Measurements from ENCODE around the gene RBMY1A1.
"Not testable (repeated sequence)": the region's sequence is repeated elsewhere in the genome, so short reads cannot be mapped to it uniquely, and the experiment has no call there.

RBMY1A1 gene

DNA sequence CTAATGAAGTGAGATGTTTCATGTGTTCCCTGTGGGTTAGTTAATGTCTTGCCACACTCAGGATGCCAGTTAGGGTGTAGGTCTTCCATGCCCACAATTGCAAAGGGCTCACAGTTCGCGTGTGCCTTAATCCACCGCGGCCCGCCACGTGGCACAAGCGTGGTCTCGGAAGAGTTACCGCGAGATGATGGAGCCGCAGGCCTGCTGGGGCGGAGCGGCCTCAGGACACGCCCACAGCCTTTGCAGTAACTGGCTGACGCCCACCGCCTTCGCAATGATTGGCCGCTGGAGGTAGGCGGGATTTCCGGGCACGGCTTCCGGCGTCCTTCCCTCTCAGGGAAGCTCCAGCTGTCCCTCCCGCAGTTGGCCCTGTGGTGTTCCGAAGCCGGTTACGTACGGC is at the start of gene RBMY1A1:
Gene RBMY1A1, plus strand, starts transcription at position 301 of the 400 bp plus-strand sequence. CDS start 2,013 bp downstream, outside the sequence.
- DNase-seq, result not testable (repeated sequence)

- DNase-seq, result not testable (repeated sequence)
Observed at GRCh38 chrY:21511038-21511437, 23.6 kb upstream of the RBMY1A1 start, which contains the start of gene RBMY1B. Gene RBMY1B, plus strand, starts transcription at chrY:21511338. Its CDS starts 2,013 bp downstream, at chrY:21513351.

DNA sequence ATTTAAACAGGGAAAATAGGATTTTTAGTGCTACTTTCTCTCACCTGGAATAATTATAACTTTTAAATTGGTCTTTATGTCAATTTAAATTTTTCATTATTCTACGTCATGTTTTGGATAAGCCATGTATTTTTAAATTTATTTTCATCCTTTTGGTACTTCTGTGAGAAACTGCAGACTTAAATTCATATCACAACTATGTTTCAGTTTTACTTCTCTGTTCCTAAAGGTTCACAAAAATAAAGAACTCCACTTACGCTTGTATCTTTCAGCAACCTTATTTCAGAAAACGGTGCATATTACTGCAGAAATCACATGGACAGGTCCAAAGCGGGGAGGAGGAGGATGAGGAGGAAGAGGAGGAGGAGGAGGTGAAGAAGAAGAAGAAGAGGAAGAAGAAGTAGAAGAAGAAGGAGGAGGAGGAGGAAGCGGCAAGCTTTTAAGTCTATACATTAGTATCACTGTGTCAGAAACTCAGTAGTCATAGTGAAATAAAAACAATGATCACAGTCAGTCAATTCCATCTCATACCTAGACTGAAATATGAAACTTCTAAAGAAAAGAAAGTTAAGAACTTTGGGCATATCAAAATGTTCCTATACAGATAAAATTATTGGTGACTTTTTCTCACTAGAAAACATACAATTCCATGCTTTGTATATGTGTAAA is 24.8 kb downstream of the RBMY1A1 start:
- DNase-seq, result not testable (repeated sequence)

DNA sequence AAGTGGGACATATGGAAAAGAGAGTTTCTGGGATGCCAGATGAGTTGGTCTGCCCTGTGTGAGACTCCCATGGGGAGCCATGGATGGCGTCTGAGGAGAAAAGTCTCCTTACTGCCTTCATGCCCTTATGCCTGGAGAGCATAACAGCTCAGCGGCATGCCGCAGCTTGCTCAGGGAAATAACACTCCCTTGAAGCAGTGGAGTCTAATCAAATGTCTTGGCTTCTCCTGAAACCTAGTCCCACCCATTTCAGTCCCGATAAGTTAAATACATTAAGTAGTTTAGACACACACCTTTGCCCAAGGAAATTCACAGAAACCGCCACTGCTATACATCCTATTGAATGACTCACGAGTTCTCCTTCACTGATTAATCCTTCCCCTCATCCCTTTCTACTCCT is 50.8 kb downstream of the RBMY1A1 start:
- DNase-seq, result no peak

DNA sequence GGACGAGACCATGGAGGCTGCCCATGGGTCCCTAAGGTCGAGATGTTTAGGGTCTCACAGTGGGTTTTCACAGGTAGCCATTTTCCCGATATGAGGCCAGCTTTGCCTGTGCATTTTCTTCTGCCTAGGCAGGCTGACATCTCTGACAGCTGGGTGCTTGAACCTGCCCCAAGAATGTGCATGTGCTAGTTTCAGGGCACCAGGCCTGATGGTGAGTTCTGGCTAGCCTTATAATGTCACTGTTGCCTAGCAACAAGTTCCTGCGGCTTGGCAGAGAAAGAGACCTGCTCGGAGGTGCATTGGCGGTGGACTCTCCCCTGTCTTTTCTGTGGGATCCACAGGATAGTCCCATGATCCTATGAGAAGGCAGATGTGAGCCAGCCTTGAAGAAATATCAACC is 51.8 kb downstream of the RBMY1A1 start:
- not testable (repeated sequence) for DNase-seq

- DNase-seq, result no peak
Observed at GRCh38 chrY:21592059-21592458, 57.4 kb downstream of the RBMY1A1 start.

DNA sequence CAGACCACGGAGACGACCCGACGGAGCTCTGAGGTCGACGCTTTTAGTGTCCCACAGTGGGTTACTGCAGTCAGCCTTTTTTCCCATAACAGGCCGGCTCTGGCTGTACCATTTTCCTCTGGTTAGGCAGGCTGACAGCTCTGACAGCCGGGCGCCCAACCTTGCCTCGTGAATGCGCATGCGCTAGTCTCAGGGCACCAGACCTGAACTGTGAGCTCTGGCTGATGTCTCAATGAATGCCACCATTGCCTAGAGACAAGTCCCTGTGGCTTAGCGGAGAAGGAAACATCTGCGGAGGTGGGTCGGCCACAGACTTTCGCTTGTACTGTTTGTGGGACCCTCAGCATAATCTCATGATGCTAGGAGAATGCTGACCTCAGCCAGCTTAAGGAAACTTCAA is 61.6 kb downstream of the RBMY1A1 start:
- not testable (repeated sequence) for DNase-seq

Measured in SHP77 treated with DMSO at 0.1 percent for 48 hours (cell line).